LNCAP (cell line): ENCODE measurements around the gene ERAP2.

Source experiments
- CTCF ChIP-seq: fragments of 450-650 bp; IDR thresholded peaks from 2 replicates; pipeline ENCODE4 v1.5.1; 2017; ENCODE audit warnings: mild to moderate bottlenecking

Gene ERAP2

DNA sequence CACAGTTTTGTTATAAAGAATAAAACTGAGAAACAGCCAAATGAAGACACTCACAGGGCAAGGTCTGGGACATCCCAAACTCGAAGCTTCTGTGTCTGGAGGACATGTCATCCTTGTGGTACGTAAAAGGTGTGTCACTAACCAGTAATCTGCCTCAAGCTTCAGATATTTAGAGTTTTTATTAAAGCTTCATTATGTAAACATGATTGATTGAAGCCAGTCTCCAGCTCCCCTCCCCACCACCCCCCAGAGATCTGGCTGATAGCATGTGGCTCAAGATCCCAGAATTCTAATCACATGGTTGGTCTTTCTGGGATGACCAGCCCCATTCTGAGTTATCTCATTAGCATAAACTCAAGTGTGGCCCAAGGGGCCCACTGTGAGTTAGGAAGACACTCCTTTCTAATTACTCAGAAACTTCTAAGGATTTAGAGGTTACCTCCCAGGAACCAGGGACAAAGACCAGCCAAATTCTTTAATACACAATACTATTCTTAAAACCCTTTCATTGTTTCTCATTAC is 37.2 kb upstream of the ERAP2 start:
- TF ChIP-seq CTCF, result no peak

GRCh38 chr5:96843140-96843539 is 33.2 kb upstream of the ERAP2 start:
- no peak for TF ChIP-seq CTCF

- no peak for TF ChIP-seq CTCF
Observed at GRCh38 chr5:96844481-96844990, 31.8 kb upstream of the ERAP2 start.

GRCh38 chr5:96851312-96852062 is 24.8 kb upstream of the ERAP2 start:
- TF ChIP-seq CTCF, result no peak

DNA sequence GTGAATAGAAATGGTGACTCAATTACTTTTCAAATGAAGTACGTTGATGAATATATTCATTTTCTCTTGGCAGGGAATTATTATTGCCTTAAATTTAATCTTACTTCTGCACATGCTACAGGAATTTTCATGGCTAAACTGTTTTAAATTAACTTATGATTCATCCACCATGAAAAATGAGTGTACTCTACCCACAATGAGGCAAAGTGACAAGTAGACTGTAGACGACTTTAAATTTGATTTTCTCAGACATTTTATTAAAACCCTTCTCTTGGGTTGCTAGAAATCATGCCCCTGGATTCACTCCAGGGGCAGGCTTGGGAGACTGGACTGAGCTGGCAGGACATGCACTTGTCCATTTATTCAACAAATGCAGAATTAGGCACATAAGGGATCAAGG is 23.5 kb upstream of the ERAP2 start:
- TF ChIP-seq CTCF, result no peak

DNA sequence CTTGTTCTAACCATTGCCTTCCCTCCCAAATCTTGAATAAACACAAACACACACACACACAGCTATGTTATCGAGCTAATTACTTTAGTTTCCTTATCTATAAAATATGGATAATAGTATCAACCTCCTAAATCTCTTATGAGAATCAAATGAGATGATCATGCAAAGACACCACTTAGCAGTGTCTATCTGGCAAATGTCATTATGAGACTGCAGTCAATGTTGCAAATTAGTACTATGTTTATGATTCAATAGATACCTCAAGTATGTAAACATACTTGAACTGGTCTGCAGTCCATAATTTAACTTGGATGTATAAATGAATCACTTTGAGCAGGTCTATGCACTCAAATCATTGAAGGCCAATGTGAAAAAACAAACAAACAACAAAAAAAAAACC is 22.2 kb upstream of the ERAP2 start:
- no peak for TF ChIP-seq CTCF

- TF ChIP-seq CTCF, result no peak
Observed at GRCh38 chr5:96855031-96855872, 21.0 kb upstream of the ERAP2 start.
